Upper lobe of left lung (tissue), 6 donors: Measurements from ENCODE around the gene CHRNA7. TPM values are rescaled to one million over a fixed set of nuclear protein-coding genes. Genes with fewer than 3 reads are reported as not detected.

Experiments used
- ATAC-seq, 2 donors: fragments of 200-7000 bp; cut with Tn5 transposase; one replicate each; pipeline ENCODE4 v1.9.1; 2022; ENCODE audit warnings: mild to moderate bottlenecking in 2 of 2, moderate library complexity in 2 of 2; ENCODE audit not compliant: low FRiP score in 2 of 2
- DNase-seq, 2 donors: peaks; one replicate each; pipeline ENCODE4 v3.0.0-alpha.2; 2019 to 2020
- H3K27ac ChIP-seq, 4 donors: fragments of 200-600 bp; sonication (generic); one replicate each; pipeline ENCODE4 v1.5.1; 2016 to 2019
- H3K27me3 ChIP-seq, 4 donors: fragments of 200-600 bp; sonication (generic); one replicate each; pipeline ENCODE4 v1.5.1; 2017 to 2019
- H3K36me3 ChIP-seq, 4 donors: fragments of 200-600 bp; sonication (generic); one replicate each; pipeline ENCODE4 v1.5.1; 2016 to 2019
- H3K4me1 ChIP-seq, 4 donors: fragments of 200-600 bp; sonication (generic); one replicate each; pipeline ENCODE4 v1.5.1; 2018 to 2019
- H3K4me3 ChIP-seq, 4 donors: fragments of 200-600 bp; sonication (generic); one replicate each; pipeline ENCODE4 v1.5.1; 2017 to 2019; ENCODE audit warnings: mild to moderate bottlenecking in 2 of 4, moderate library complexity in 1 of 4
- H3K9me3 ChIP-seq, 4 donors: fragments of 200-600 bp; sonication (generic); one replicate each; pipeline ENCODE4 v1.5.1; 2018 to 2019
- CTCF ChIP-seq, 6 experiments: fragments of 450-650 bp in 4 of 6; fragments of 200-600 bp in 2 of 6; sonication (generic) in 2 of 6; IDR thresholded peaks; one replicate each; pipeline ENCODE4 v1.5.1; 2016 to 2019; ENCODE audit warnings: antibody characterized with exemption in 6 of 6
- EP300 ChIP-seq, 4 donors: sonication (generic); formaldehyde crosslinking; IDR thresholded peaks; one replicate each; pipeline ENCODE4 v1.5.1; 2017; ENCODE audit warnings: antibody characterized with exemption in 4 of 4, control low read depth in 2 of 4
- POLR2A ChIP-seq, 4 donors: fragments of 450-650 bp; IDR thresholded peaks; one replicate each; pipeline ENCODE4 v1.5.1; 2016 to 2017; ENCODE audit warnings: antibody characterized with exemption in 4 of 4, mild to moderate bottlenecking in 2 of 4
- POLR2AphosphoS5 ChIP-seq, 2 donors: sonication (generic); formaldehyde crosslinking; IDR thresholded peaks; one replicate each; pipeline ENCODE4 v1.5.1; 2017; ENCODE audit warnings: antibody characterized with exemption in 2 of 2
- WGBS, 2 donors: methylation state at CpG; one replicate each; pipeline ENCODE4 v1.1.5; 2017 to 2018; 5-methylcytosine and 5-hydroxymethylcytosine counted together
- total RNA-seq, 6 donors: library from RNA; depleted of rRNA in 4 of 6; stranded (reverse); fragments of >200 nt in 4 of 6; gene quantifications; one replicate each; pipeline versions ENCODE4 v1.1.0 to v1.2.1, GENCODE V29; 2016 to 2021
- donor health status: DM: no; HTN: no; CAD: no; lungs with moderate emphysema.
- donor health status: DM: no; HTN: yes; CAD: no; lungs with severe emphysema.

The CHRNA7 gene
- total RNA-seq, 6 donors from 2014 or later = 1.1 to 5.2 (median 1.7) TPM

- TF ChIP-seq POLR2A (IDR thresholded peaks at IDR 0.05) (no peak), EP300 (IDR thresholded peaks at IDR 0.05) (no peak), POLR2AphosphoS5 (IDR thresholded peaks at IDR 0.05) (no peak), CTCF (IDR thresholded peaks at IDR 0.05) (no peak)
- no peaks in the 10 kb centered on the region for H3K4me1 ChIP-seq
- no peak overlapping the region for H3K4me3 ChIP-seq
- ATAC-seq = no peak
- H3K27ac ChIP-seq = no peak overlapping the region
- DNase-seq = no peak
- H3K36me3 ChIP-seq = no peaks in the 10 kb centered on the region
- no peaks in the 10 kb centered on the region for H3K9me3 ChIP-seq
- no peaks in the 10 kb centered on the region for H3K27me3 ChIP-seq
- 57 to 59% methylated on average over 5 of the region's 5 CpGs for WGBS, 2 donors
These were observed 23.4 kb downstream of the CHRNA7 start for GRCh38 chr15:32053719-32054118.

GRCh38 chr15:32057876-32058425 is 27.6 kb downstream of the CHRNA7 start:
- DNase-seq (no peak), ATAC-seq (no peak)
- Histone ChIP-seq H3K4me3 (no peak overlapping the region), H3K9me3 (no peaks in the 10 kb centered on the region), H3K4me1 (no peaks in the 10 kb centered on the region), H3K27me3 (no peaks in the 10 kb centered on the region), H3K27ac (no peak overlapping the region), H3K36me3 (no peaks in the 10 kb centered on the region)
- TF ChIP-seq CTCF (IDR thresholded peaks at IDR 0.05) = no peak
- no peak for TF ChIP-seq POLR2A (IDR thresholded peaks at IDR 0.05)
- no peak for TF ChIP-seq EP300 (IDR thresholded peaks at IDR 0.05)
- TF ChIP-seq POLR2AphosphoS5 (IDR thresholded peaks at IDR 0.05) = no peak
- WGBS, 2 donors = 68 to 71% methylated on average over 4 of the region's 4 CpGs

DNA sequence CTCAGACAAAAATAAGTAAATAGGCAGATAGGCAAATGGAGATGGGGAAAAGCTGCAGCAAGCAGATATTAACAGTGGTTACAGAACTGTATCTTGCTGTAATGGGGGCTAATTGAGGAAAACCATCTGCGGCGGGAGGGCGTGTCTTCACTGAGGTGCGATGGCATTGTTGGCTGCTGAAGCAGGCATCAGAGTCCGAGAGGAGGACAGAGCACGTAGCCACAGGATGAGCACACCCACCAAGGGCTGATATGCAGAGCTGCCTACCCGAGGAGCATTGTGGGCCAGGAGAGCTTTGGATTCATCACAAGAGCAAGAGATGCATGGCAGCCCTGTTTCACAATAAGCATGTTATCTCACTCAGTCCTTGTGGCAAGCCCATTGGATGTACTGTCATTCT is 30.4 kb downstream of the CHRNA7 start:
- Histone ChIP-seq H3K9me3 (no peaks in the 10 kb centered on the region), H3K4me1 (no peaks in the 10 kb centered on the region), H3K27me3 (no peaks in the 10 kb centered on the region), H3K27ac (no peak overlapping the region), H3K36me3 (no peaks in the 10 kb centered on the region), H3K4me3 (no peak overlapping the region)
- no peak for DNase-seq
- TF ChIP-seq POLR2AphosphoS5 (IDR thresholded peaks at IDR 0.05) = no peak
- no peak for TF ChIP-seq EP300 (IDR thresholded peaks at IDR 0.05)
- TF ChIP-seq CTCF (IDR thresholded peaks at IDR 0.05) = no peak
- TF ChIP-seq POLR2A (IDR thresholded peaks at IDR 0.05) = no peak
- ATAC-seq = no peak
- WGBS, 2 donors = 83 to 94% methylated on average over 6 of the region's 7 CpGs

DNA sequence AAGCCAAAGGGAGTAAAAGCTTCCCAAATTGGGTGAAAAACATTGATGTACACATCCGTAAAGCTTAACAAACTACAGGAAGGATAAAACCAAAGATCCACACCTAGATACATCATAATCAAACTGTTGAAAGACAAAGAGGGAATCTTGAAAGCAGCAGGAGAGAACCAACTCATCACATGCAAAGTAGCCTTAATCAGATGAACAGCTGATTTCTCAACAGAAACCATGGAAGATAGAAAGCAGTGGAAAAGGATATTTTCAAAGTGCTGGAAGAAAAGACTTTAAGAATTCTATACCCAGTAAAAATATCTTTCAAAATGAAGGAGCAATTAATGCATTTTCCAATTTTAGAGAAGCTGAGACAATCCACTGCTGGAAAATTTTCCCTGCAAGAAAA is 36.8 kb downstream of the CHRNA7 start:
- 91 to 96% methylated on average over 1 of the region's 1 CpG for WGBS, 2 donors
- DNase-seq (no peak), ATAC-seq (no peak)
- Histone ChIP-seq H3K27ac (no peak overlapping the region), H3K4me1 (no peaks in the 10 kb centered on the region), H3K4me3 (no peak overlapping the region), H3K27me3 (no peaks in the 10 kb centered on the region), H3K36me3 (no peaks in the 10 kb centered on the region), H3K9me3 (peaks cover 3 to 19% (median 9%) of the 10 kb centered on the region in 4 donors)
- no peak for TF ChIP-seq EP300 (IDR thresholded peaks at IDR 0.05)
- TF ChIP-seq POLR2A (IDR thresholded peaks at IDR 0.05) = no peak
- no peak for TF ChIP-seq POLR2AphosphoS5 (IDR thresholded peaks at IDR 0.05)
- TF ChIP-seq CTCF (IDR thresholded peaks at IDR 0.05) = no peak

- ATAC-seq = no peak
- no peaks in the 10 kb centered on the region for H3K36me3 ChIP-seq
- no peak overlapping the region for H3K27ac ChIP-seq
- no peaks in the 10 kb centered on the region for H3K27me3 ChIP-seq
- no peak overlapping the region for H3K4me3 ChIP-seq
- DNase-seq = no peak
- TF ChIP-seq EP300 (IDR thresholded peaks at IDR 0.05) = no peak
- TF ChIP-seq POLR2A (IDR thresholded peaks at IDR 0.05) = no peak
- no peak for TF ChIP-seq POLR2AphosphoS5 (IDR thresholded peaks at IDR 0.05)
- TF ChIP-seq CTCF (IDR thresholded peaks at IDR 0.05) = no peak
- no peaks in the 10 kb centered on the region for H3K9me3 ChIP-seq
- H3K4me1 ChIP-seq = no peaks in the 10 kb centered on the region
These were observed 59.6 kb downstream of the CHRNA7 start for GRCh38 chr15:32089851-32090359.
